B cell (primary cell): ENCODE results near the gene ZNF777. TPM values are rescaled to one million over a fixed set of nuclear protein-coding genes. Genes with fewer than 3 reads are reported as not detected.

ENCODE experiments used
- ATAC-seq: fragments of 200-7000 bp; cut with Tn5 transposase; one replicate; pipeline ENCODE4 v1.10.0; 2021; ENCODE audit warnings: low read depth, mild to moderate bottlenecking, moderate number of reproducible peaks, moderate library complexity
- CTCF ChIA-PET: fragments of 350-600 bp; sonication (Branson Sonifier 250); formaldehyde crosslinking; loops from one replicate; lab custom pipeline; 2021; ENCODE audit warnings: antibody characterized with exemption, inconsistent platforms; lab: Charles Lee
- POLR2A ChIA-PET: fragments of 350-600 bp; sonication (Branson Sonifier 250); formaldehyde crosslinking; loops from one replicate; lab custom pipeline; 2021; ENCODE audit warnings: antibody characterized with exemption; lab: Charles Lee
- DNase-seq: peaks from one replicate; pipeline ENCODE4 v3.0.0; 2013
- H2AFZ ChIP-seq: 2 replicates; pipeline ENCODE4 v1.6.1; 2012; ENCODE audit warnings: mild to moderate bottlenecking, low read depth, low read length; ENCODE audit not compliant: insufficient read depth, poor library complexity, severe bottlenecking
- H3K27ac ChIP-seq, 2 donors: 1 replicate in 1 of 2; 2 replicates in 1 of 2; pipeline ENCODE4 v1.5.1; 2012 to 2013; ENCODE audit warnings: low read length in 2 of 2, mild to moderate bottlenecking in 2 of 2, moderate library complexity in 1 of 2
- H3K27me3 ChIP-seq, 4 experiments: fragments of 200-600 bp in 1 of 4; sonication (generic) in 1 of 4; replicated peaks in 1 of 4; 1 replicate in 2 of 4; 2 replicates in 2 of 4; pipeline versions ENCODE4 v1.6.1 to v1.7.0; 2013 to 2016; ENCODE audit warnings: low read length in 3 of 4, mild to moderate bottlenecking in 2 of 4, mixed read lengths in 1 of 4, moderate library complexity in 1 of 4; ENCODE audit not compliant: insufficient read depth in 4 of 4, control insufficient read depth in 3 of 4; ENCODE audit errors: control extremely low read depth in 1 of 4
- H3K36me3 ChIP-seq, 2 experiments: replicated peaks in 1 of 2; 1 replicate in 1 of 2; 2 replicates in 1 of 2; pipeline versions ENCODE4 v1.6.1 to v1.7.1; 2013; ENCODE audit warnings: low read length in 1 of 2; ENCODE audit not compliant: insufficient read depth in 2 of 2, control insufficient read depth in 1 of 2; ENCODE audit errors: control extremely low read depth in 1 of 2, extremely low read depth in 1 of 2
- H3K4me1 ChIP-seq, 2 donors: fragments of 200-600 bp in 1 of 2; sonication (generic) in 1 of 2; 1 replicate in 1 of 2; 2 replicates in 1 of 2; pipeline versions ENCODE4 v1.5.1 to v1.6.1; 2013 to 2017; ENCODE audit warnings: low read length in 2 of 2; ENCODE audit not compliant: control insufficient read depth in 2 of 2, insufficient read depth in 2 of 2
- H3K4me2 ChIP-seq: replicated peaks from 2 replicates; pipeline ENCODE3; 2012; ENCODE audit warnings: mild to moderate bottlenecking, low read depth, low read length; ENCODE audit not compliant: poor library complexity, severe bottlenecking
- H3K4me3 ChIP-seq, 5 experiments: fragments of 200-600 bp in 1 of 5; sonication (generic) in 1 of 5; 1 replicate in 3 of 5; 2 replicates in 2 of 5; pipeline versions ENCODE4 v1.5.1 to v1.7.0; 2011 to 2016; ENCODE audit warnings: low read length in 4 of 5, mild to moderate bottlenecking in 4 of 5, low read depth in 2 of 5, control low read depth in 1 of 5, moderate library complexity in 1 of 5; ENCODE audit not compliant: insufficient read depth in 1 of 5; ENCODE audit errors: control extremely low read depth in 1 of 5, extremely low read depth in 1 of 5
- H3K79me2 ChIP-seq: fragments of 200-600 bp; sonication (generic); one replicate; pipeline ENCODE4 v1.6.0; 2016; ENCODE audit warnings: low read length; ENCODE audit not compliant: control insufficient read depth, insufficient read depth
- H3K9ac ChIP-seq: fragments of 200-600 bp; sonication (generic); 2 replicates; pipeline ENCODE4 v1.6.1; 2017; ENCODE audit warnings: mild to moderate bottlenecking, low read length, moderate library complexity
- H3K9me3 ChIP-seq, 3 donors: one replicate each; pipeline versions ENCODE4 v1.6.1 to v1.7.1; 2013; ENCODE audit warnings: low read length in 2 of 3; ENCODE audit not compliant: control insufficient read depth in 2 of 3, insufficient read depth in 1 of 3; ENCODE audit errors: control extremely low read depth in 1 of 3
- H4K20me1 ChIP-seq: 2 replicates; pipeline ENCODE4 v1.6.0; 2012; ENCODE audit warnings: mild to moderate bottlenecking, low read length; ENCODE audit not compliant: insufficient read depth, control insufficient read depth, poor library complexity, severe bottlenecking
- H3K27ac Mint-ChIP-seq: one replicate; pipeline ENCODE4 v1.8.0; 2021; ENCODE audit warnings: mixed read lengths
- H3K27me3 Mint-ChIP-seq: one replicate; pipeline ENCODE4 v1.8.0; 2021; ENCODE audit warnings: mixed read lengths
- H3K4me1 Mint-ChIP-seq: one replicate; pipeline ENCODE4 v1.8.0; 2021; ENCODE audit warnings: mixed read lengths
- H3K4me3 Mint-ChIP-seq: one replicate; pipeline ENCODE4 v1.8.0; 2021; ENCODE audit warnings: mixed read lengths
- H3K9me3 Mint-ChIP-seq: one replicate; pipeline ENCODE4 v1.8.0; 2022; ENCODE audit warnings: mixed read lengths; ENCODE audit not compliant: insufficient read depth
- EZH2 ChIP-seq: IDR thresholded peaks from 2 replicates; pipeline ENCODE4 v1.6.1; 2012; ENCODE audit warnings: borderline replicate concordance, low read depth, mild to moderate bottlenecking, moderate library complexity, low read length; ENCODE audit not compliant: insufficient read depth, poor library complexity, severe bottlenecking
- WGBS: methylation state at CpG from one replicate; pipeline ENCODE4 v1.1.5; 2013; ENCODE audit warnings: missing lambda C conversion rate; ENCODE audit not compliant: insufficient coverage; 5-methylcytosine and 5-hydroxymethylcytosine counted together
- intact Hi-C: fragments of 100-400 bp; cut with micrococcal nuclease; formaldehyde crosslinking; loops from one replicate; pipeline ENCODE4 v1.10.0; 2022
- polyA plus RNA-seq: library from polyadenylated mRNA; depleted of rRNA; stranded (reverse); fragments of >200 nt; gene quantifications from 2 replicates; pipeline ENCODE4 v1.2.3, GENCODE V29; 2012
- total RNA-seq, 2 donors: library from RNA; stranded (reverse); fragments of 120-200 nt in 1 of 2; gene quantifications; 1 replicate in 1 of 2; 2 replicates in 1 of 2; pipeline versions ENCODE4 v1.2.3 to v1.2.4, GENCODE V29; 2013 to 2022
- TF ChIP-seq, protein P1 (sequence below): fragments of 200-600 bp; IDR thresholded peaks from one replicate; pipeline ENCODE4 v1.8.0; 2022; ENCODE audit warnings: antibody characterized with exemption, mild to moderate bottlenecking

The ZNF777 gene
- total and polyA plus RNA-seq, 2 donors (not counting 1 experiment from before 2014, with no cell fraction given): 8.3 to 16.0 TPM

DNA sequence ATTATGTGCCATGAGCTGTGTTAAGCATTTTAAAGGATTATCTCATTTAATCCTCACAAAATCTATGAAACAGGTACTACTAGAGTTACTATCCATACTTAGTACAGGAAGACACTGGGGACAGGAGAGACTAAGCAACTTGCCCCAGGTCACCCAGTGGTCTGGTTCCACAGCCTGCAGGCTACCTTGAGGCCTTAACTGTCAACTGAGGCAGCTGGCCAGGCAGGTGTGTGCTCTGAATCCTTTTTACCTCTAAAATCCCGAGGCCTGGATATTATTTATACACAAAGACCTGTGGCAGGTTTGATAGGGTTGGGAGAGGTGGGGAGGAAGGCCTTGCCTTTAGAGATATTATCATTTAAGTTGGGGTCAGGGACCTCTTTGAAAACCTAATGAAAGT is 3.1 kb downstream of the ZNF777 start:
- H3K4me2 ChIP-seq: no peak overlapping the region
- no peak overlapping the region for H3K9ac ChIP-seq
- H3K4me3 Mint-ChIP-seq: no peak overlapping the region
- peaks cover 0 to 34% of the 10 kb centered on the region in 2 experiments for H3K36me3 ChIP-seq
- no peaks in the 10 kb centered on the region for H3K9me3 Mint-ChIP-seq
- peaks cover 5% of the 10 kb centered on the region for H3K27me3 Mint-ChIP-seq
- no peak overlapping the region for H2AFZ ChIP-seq
- CTCF ChIA-PET: interaction anchor here (5.0 kb wide), 1 partner anchor 35 kb away, joined by 41 read pairs; no protein-coding TSS in a partner anchor
- H3K27me3 ChIP-seq: no peaks in the 10 kb centered on the region
- peaks cover 31% of the 10 kb centered on the region for H3K4me1 Mint-ChIP-seq
- H3K4me1 ChIP-seq: peaks cover 14% of the 10 kb centered on the region in 2 donors
- peaks cover 28% of the 10 kb centered on the region for H4K20me1 ChIP-seq
- no peak for TF ChIP-seq EZH2
- TF ChIP-seq, protein P1, sequence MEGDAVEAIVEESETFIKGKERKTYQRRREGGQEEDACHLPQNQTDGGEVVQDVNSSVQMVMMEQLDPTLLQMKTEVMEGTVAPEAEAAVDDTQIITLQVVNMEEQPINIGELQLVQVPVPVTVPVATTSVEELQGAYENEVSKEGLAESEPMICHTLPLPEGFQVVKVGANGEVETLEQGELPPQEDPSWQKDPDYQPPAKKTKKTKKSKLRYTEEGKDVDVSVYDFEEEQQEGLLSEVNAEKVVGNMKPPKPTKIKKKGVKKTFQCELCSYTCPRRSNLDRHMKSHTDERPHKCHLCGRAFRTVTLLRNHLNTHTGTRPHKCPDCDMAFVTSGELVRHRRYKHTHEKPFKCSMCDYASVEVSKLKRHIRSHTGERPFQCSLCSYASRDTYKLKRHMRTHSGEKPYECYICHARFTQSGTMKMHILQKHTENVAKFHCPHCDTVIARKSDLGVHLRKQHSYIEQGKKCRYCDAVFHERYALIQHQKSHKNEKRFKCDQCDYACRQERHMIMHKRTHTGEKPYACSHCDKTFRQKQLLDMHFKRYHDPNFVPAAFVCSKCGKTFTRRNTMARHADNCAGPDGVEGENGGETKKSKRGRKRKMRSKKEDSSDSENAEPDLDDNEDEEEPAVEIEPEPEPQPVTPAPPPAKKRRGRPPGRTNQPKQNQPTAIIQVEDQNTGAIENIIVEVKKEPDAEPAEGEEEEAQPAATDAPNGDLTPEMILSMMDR: no peak
- H3K4me3 ChIP-seq: no peak overlapping the region
- WGBS: no CpG with 5 or more reads among the region's 1 CpG
- no peaks in the 10 kb centered on the region for H3K9me3 ChIP-seq
- ATAC-seq (no peak), DNase-seq (no peak)
- H3K79me2 ChIP-seq: peaks cover 45% of the 10 kb centered on the region
- H3K27ac ChIP-seq: no peak overlapping the region
- intact Hi-C loops: no loop called here
- POLR2A ChIA-PET: no interaction called here
- no peak overlapping the region for H3K27ac Mint-ChIP-seq

DNA sequence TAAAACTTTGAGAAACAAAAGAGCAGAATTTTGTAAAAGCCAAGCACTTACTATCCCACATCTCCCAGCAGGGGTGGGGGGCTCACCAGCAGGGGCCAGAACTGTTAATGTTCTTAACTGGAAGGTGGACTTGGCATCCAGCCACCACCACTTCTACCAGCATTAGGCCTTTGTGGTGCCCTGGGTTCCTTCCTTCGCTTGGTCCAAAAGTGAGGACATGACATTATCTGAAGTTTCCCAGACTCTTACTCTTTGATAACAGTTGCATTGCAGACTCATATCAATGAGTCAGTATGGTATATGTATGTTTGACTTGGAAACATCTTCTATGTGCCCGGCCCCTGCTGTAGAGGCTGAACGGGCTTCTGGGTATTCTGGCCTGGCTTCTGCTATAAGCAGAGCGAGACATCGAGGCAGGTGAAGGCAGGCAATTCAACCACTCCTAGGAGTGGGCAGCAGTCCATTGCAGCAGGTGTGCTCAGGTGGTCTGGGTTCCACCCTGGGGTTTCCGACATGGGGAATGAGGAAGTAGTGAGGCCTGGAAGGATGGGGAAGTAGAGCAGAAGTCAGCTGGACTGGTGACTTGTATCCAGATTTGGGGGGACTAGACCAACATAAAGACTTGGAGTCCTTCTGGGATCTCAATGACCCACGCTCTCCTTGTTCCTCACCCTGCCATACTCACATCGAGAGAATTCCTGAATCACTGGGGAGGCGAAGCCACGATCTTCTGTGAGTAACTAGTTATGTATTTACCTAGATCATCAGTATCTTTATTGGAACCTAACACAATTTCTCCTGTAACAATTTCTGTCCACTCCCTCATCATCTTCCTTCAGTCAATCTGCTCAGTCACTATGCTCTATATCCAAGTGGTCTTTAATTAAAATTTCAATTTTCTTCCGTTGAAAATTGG is 4.1 kb downstream of the ZNF777 start:
- 93% methylated on average over 4 of the region's 11 CpGs for WGBS
- intact Hi-C loops: no loop called here
- no peak overlapping the region for H3K27ac Mint-ChIP-seq
- no peak overlapping the region for H2AFZ ChIP-seq
- ChIA-PET CTCF (no interaction called here), POLR2A (no interaction called here)
- H3K9me3 Mint-ChIP-seq: no peaks in the 10 kb centered on the region
- peaks cover 40% of the 10 kb centered on the region for H3K79me2 ChIP-seq
- no peak overlapping the region for H3K9ac ChIP-seq
- ATAC-seq (no peak), DNase-seq (no peak)
- no peaks in the 10 kb centered on the region for H3K9me3 ChIP-seq
- no peak overlapping the region for H3K4me3 ChIP-seq
- TF ChIP-seq, protein P1: no peak
- TF ChIP-seq EZH2: no peak
- H3K4me1 ChIP-seq: peaks cover 14% of the 10 kb centered on the region in 2 donors
- H3K4me1 Mint-ChIP-seq: peaks cover 26% of the 10 kb centered on the region
- H3K4me3 Mint-ChIP-seq: no peak overlapping the region
- H3K4me2 ChIP-seq: no peak overlapping the region
- H4K20me1 ChIP-seq: peaks cover 28% of the 10 kb centered on the region
- peaks cover 0 to 34% of the 10 kb centered on the region in 2 experiments for H3K36me3 ChIP-seq
- H3K27me3 Mint-ChIP-seq: no peaks in the 10 kb centered on the region
- H3K27ac ChIP-seq: no peak overlapping the region
- H3K27me3 ChIP-seq: no peaks in the 10 kb centered on the region
